Measurements from ENCODE around the gene OR10D3.

GRCh38 chr11:124172101-124172500, 11.0 kb upstream of the OR10D3 start:
- TF ChIP-seq CTCF (IDR thresholded peaks at IDR 0.05) (no peak), EP300 (IDR thresholded peaks at IDR 0.05) (no peak), POLR2A (IDR thresholded peaks at IDR 0.05) (no peak)

All from tibial nerve (tissue), 4 donors.